Ovary (tissue), 3 donors: ENCODE measurements around the gene CROCC2.

Experiments used
- CTCF ChIP-seq, 3 donors: fragments of 450-650 bp in 2 of 3; fragments of 200-600 bp in 1 of 3; IDR thresholded peaks; one replicate each; pipeline versions ENCODE4 v1.5.1 to v1.8.0; 2016 to 2022; ENCODE audit warnings: antibody characterized with exemption in 3 of 3, mild to moderate bottlenecking in 1 of 3
- POLR2A ChIP-seq: fragments of 450-650 bp; IDR thresholded peaks from one replicate; pipeline ENCODE4 v1.6.1; 2017; ENCODE audit warnings: antibody characterized with exemption, mild to moderate bottlenecking, moderate library complexity
- donor health status: DM: no; HTN: no; CAD: no.

GRCh38 chr2:240926516-240927389 is 20.6 kb downstream of the CROCC2 start:
- no peak for TF ChIP-seq CTCF (IDR thresholded peaks at IDR 0.05)
- TF ChIP-seq POLR2A, result no peak
